GM19025 (cell line): Measurements from ENCODE around the gene WDR90.

Source experiments
- ATAC-seq: cut with Tn5 transposase; IDR thresholded peaks from one replicate; pipeline ENCODE4 v1.9.1; 2021; ENCODE audit warnings: mild to moderate bottlenecking, low read depth, moderate library complexity; ENCODE audit not compliant: unreplicated experiment

The WDR90 gene

DNA sequence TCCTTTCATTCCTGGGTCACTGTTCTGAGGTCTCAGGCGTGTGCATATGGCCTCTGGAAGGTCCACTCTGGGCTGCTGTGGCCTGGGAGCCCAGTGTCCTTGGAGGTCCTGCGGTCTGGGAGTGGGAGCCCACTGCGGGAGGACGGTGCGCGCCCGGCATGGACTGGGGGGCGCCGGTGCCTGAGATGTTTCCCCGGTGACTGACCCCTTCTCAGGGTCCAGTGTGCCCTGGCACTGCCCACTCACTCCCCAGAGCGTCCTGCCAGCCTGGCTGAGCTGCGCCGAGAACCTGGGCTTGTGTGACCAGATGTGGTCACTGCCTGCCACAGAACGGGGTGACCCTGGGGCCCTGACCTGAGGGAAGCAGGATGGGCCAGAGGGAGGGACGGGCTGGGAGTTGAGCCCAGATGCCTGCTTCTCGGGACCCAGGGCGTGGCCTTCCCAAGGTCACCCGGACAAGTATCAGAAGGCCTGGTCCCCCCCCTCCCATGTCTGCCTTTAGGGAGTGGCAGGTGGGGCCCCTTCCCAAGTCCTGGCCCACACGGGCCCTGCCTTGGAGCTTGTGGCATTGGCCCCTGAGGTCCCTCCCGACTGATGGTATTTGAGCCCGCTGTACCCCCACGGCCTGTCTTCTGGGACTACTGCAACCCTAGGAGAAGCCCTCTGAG lies 25.2 kb downstream of the WDR90 start:
- no peak for ATAC-seq

DNA sequence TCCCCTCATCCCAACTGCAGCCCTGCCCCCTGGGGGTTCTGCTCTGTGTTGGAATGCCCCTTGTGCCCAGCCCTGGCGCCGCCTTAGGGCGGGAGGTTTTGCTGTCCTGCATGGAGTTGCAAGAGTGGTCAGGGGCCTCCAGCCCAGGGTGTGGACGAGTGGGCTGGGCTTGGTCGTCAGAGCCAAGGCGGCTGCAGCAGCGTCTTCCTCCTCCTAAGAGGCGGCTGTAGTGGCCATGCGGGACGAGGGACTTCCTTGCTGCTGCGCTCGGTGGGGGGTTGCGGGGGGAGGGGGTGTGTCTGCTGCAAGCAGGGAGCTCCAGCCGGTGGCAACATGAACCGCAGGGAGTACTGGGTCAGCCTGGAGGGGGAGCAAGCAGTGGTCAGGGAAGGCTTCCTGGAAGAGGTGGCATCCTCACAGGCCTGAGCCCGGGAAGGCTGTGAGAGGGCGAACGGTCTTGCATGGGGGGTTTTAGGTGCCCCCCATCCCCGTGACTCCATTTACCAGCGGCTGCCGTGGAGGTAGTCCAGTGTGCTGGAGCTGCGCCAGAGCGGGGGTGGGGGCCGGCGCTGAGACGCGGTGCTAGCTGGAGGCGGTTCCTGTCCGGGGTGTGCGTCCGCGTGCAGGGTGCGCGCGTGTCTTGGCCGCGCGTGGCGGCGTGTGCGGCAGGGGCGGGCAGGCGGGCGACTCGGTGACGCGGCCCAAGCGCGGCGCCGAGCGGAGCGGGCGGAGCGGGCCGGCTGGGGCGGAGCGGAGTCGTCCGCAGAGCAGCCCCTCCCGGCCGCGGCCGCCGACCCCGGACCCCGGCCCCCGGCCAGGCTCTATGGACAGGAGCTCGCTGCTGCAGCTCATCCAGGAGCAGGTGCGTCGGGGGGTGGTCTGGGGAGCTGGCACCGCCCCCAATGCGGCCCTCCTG lies 26.1 kb downstream of the WDR90 start, which contains the start of gene RHBDL1:
Gene RHBDL1, plus strand, starts transcription at position 704 of the 916 bp plus-strand sequence. Its CDS starts 120 bp downstream, at position 824.
- ATAC-seq, result no peak

DNA sequence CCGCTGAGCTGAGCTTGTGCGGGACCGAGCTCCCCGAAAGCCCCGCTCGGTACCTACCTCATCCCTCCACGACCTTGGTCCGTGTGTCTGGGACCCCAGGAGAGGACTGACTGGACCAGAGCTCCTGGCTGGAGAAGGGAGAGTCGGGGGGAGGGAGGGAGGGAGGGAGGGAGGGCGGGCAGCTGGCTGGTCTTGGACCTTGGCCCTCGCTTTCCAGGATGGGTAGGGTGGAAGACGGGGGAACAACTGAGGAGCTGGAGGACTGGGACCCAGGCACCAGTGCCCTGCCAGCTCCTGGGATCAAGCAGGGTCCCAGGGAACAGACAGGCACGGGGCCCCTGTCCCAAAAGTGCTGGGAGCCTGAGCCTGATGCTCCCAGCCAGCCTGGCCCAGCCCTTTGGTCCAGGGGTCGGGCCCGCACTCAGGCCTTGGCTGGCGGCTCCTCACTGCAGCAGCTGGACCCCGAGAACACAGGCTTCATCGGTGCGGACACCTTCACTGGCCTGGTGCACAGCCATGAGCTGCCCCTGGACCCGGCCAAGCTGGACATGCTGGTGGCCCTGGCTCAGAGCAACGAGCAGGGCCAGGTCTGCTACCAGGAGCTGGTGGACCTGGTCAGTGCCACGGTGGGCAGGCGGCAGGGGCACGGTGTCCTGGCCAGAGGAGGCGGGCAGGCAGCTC lies 26.9 kb downstream of the WDR90 start:
- ATAC-seq, result no peak

DNA sequence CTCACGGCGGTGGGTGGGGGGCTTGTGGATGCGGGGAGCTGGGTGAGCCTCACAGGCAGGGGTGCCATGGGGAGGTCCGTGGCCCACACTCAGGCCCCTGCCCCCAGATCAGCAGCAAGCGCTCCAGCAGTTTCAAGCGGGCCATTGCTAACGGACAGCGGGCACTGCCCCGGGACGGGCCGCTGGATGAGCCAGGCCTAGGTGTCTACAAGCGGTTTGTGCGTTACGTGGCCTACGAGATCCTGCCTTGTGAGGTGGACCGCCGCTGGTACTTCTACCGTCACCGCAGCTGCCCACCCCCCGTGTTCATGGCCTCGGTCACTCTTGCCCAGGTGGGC lies 27.4 kb downstream of the WDR90 start:
- no peak for ATAC-seq

DNA sequence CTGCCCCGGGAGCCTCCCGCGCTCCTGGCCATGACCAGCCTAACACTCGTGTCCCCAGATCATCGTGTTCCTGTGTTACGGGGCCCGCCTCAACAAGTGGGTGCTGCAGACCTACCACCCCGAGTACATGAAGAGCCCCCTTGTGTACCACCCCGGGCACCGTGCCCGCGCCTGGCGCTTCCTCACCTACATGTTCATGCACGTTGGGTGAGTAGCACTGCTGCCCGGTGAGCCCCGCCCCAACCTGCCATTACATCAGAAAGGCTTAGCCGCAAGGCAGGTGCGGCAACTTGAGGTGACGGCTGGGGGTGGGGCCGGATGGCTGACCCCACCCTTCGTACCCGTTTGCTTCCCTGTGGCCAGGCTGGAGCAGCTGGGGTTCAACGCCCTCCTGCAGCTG lies 27.7 kb downstream of the WDR90 start:
- no peak for ATAC-seq

DNA sequence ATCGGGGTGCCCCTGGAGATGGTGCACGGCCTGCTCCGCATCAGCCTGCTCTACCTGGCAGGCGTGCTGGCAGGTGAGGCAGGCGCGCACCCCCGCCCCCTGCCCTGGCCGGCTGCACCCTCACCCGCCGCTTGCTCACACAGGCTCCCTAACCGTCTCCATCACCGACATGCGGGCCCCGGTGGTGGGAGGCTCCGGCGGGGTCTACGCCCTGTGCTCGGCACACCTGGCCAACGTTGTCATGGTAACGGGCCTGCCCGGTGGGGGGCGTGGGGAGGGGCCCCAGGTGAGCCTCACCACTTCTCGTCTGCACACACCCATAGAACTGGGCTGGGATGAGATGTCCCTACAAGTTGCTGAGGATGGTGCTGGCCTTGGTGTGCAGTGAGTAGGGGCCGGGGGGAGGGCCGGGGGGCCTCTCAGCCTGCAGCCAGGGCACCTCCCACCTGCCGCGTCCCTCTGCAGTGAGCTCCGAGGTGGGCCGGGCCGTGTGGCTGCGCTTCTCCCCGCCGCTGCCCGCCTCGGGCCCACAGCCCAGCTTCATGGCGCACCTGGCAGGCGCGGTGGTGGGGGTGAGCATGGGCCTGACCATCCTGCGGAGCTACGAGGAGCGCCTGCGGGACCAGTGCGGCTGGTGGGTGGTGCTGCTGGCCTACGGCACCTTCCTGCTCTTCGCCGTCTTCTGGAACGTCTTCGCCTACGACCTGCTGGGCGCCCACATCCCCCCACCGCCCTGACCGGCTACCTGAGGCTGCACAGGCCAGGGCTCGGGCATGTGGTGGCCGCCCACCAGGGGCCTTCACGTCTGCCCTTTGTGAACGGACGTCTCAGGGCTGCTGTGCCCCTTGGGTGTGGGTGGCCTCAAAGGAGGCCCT lies 28.4 kb downstream of the WDR90 start:
- no peak for ATAC-seq

DNA sequence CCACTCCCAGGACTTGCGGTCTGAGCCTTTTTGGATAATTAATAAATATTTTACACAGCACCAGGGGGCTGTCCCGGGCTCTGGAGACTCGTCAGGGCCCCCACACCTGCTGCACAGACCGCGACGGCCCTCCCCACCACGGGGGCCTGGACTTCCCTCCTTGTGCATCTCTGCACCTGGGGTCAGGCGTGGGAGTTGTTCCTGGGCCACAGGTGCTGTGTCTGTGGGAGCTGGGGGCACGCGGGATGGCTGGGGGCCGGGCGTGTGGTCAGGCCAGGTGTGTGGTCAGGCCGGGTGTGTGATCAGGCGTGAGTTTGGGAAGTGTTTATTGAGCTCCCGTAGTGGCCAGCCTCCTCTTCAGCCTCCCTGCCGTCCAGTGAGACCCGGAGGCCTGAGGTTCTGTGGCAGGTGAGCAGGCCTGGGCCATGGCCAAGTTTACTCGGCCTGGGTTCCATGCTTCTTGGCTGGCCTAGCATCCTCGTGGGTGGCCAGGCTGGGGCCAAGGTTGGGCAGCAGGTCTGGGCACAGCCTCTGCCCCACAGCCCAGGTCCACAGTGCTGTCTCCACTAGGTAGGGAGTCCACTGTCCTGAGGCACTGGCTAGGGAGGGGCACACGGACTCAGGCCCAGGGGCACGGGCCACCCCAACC lies 29.2 kb downstream of the WDR90 start:
- no peak for ATAC-seq

DNA sequence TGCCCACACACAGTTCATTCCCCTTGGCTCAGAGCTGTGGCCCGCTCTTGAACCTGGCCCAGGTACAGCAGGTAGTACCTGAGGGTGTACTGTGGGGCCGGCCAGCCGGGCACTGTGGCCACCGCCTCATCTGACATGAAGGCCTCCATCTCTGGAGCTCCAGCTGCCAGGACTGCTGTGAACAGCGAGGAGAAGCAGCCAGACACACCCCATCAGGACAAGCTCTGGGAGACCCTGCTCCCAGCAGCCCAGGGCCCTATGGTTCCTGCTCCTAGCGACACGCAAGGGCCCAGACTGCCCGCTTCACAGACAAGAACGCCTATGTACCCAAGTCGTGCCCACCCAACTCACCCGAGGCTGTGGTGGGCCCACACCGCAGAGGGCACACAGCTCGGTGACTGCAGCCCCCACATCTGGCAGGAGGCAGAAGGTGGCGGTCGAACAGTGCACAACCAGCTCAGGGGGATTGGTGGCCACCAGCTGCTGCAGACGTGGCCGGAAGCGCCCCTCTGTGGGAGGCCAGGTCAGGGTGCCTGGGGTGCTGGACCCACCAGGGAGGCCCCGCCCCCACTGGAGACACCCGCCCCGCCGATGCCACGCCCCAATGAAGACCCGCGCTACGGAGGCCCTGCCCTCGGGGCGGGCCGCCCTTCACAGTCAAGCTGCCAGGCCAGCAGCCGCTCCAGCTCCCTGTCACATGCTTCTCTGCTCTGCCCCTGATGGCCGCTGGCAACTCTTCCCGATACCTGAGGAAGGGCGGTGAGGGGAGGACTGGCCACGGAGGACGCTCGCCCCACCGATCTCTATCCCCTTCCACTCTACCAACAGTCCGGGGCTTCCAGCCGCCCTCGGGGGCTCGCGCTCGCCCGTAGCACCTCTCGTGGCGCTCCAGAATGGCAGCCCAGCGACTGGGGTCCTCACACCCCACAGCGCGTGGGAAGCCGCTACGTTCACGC lies 30.0 kb downstream of the WDR90 start:
- ATAC-seq, result no peak

DNA sequence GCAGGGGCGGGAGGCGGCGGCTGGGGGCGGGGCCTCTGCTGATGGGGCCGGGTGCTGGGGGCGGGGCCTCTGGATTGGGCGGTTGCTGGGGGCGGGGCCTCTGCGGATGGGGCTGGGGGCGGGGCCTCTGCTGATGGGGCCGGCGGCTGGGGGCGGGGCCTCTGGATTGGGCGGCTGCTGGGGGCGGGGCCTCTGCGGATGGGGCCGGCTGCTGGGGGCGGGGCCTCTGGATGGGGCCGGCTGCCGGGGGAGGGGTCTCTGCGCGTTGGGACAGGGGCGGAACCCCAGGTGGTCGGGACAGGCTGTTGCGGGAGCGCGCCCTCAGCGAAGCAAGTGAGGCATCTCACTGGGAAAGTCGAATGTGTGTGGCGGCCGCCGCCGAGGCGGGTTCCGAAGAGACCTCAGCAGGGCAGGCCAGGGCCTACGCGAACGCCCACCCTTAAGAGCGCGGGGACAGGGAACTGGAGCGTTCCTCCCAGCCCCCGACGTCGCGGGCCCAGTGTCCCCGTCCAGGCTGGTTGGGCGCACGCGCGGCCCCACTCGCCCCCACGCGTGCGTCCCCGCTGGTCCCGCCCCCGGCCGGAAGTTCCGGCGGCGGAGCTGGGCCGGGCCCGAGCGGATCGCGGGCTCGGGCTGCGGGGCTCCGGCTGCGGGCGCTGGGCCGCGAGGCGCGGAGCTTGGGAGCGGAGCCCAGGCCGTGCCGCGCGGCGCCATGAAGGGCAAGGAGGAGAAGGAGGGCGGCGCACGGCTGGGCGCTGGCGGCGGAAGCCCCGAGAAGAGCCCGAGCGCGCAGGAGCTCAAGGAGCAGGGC lies 30.9 kb downstream of the WDR90 start, which contains the start of gene STUB1:
Gene STUB1, plus strand, starts transcription at position 597 of the 811 bp plus-strand sequence. Its CDS starts 116 bp downstream, at position 713.
- ATAC-seq, result peak; percentile 50

DNA sequence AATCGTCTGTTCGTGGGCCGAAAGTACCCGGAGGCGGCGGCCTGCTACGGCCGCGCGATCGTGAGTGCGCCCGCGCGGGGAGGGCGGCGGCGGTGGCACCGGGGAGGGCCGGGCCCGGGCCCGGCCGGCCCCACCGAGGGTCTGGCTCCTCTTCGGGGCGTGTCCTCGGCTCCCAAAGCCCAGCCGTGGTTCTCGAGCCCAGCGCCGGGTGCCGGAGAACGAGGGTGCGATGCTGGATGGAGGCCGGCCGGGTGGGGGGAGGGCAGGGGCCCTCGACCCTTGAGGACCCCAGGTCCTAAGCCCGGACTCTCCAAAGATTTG lies 31.4 kb downstream of the WDR90 start:
- ATAC-seq, result no peak

DNA sequence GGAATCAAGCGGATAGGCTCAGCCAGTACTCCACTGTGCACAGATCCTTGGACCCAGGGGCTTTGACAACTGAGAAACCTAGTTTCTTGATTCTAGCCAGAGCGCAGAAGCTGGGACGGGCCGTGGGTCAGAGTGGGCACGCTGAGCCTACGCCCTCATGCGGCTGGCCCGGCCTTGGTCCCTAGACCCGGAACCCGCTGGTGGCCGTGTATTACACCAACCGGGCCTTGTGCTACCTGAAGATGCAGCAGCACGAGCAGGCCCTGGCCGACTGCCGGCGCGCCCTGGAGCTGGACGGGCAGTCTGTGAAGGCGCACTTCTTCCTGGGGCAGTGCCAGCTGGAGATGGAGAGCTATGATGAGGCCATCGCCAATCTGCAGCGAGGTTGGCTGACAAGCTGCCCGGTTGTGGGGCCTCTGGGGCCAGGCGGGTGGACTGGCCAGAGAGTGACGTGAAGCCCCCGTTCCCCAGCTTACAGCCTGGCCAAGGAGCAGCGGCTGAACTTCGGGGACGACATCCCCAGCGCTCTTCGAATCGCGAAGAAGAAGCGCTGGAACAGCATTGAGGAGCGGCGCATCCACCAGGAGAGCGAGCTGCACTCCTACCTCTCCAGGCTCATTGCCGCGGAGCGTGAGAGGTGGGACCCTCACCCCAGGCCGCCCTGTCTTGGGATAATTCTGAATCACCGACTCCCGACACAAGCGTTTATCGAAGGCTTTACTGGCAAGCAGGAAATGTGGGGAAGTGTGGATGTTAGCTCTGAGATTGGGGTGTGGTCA lies 32.0 kb downstream of the WDR90 start:
- no peak for ATAC-seq

DNA sequence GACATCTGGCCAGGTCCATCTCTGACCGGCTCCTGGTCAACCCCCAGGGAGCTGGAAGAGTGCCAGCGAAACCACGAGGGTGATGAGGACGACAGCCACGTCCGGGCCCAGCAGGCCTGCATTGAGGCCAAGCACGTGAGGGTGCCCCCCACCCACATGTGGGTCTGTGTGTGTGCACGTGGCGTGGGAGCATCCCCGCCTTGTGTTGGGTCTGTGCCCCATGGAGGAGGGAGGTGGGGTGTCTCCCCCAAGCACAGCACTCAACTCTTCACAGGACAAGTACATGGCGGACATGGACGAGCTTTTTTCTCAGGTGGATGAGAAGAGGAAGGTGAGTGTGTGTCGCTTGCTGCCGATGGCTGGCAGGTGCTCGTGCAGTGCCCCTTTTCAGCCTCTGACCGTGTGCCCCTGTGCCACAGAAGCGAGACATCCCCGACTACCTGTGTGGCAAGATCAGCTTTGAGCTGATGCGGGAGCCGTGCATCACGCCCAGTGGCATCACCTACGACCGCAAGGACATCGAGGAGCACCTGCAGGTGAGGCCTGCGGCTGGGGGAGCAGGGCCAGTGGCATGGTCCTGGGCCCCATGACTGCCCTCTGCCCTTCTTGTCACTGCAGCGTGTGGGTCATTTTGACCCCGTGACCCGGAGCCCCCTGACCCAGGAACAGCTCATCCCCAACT lies 32.7 kb downstream of the WDR90 start:
- ATAC-seq, result no peak

DNA sequence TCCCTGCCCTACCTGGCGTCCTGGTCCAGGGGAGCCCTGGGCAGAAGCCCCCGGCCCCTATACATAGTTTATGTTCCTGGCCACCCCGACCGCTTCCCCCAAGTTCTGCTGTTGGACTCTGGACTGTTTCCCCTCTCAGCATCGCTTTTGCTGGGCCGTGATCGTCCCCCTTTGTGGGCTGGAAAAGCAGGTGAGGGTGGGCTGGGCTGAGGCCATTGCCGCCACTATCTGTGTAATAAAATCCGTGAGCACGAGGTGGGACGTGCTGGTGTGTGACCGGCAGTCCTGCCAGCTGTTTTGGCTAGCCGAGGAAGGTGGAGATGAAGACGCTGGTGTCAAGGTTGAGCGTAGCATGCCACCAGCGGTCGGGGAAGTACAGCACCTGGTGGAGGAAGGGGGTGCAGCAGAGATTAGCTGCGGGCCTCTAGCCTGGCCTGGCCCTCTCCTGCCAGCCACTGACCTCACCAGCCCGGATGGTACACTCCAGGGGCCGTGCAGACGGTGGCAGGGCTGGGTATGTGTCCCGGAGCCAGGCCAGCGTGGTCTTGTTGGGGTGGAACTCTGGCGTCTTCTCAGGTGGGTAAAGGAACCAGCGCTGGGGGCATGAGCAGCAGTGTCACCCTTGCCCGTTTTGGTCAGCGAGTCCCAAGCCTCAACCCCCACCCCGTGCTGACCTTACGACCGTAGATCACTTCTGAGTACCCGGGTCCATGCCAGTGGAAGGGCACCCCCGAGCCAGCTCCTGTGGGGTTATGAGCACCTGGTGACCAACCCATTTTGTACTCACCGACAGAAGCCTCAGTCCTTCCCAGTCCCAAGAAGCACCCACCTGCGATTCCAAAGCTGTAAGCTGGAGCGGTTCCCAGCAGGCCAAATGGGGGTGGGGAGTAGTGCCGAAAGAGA lies 33.6 kb downstream of the WDR90 start:
- ATAC-seq, result no peak

DNA sequence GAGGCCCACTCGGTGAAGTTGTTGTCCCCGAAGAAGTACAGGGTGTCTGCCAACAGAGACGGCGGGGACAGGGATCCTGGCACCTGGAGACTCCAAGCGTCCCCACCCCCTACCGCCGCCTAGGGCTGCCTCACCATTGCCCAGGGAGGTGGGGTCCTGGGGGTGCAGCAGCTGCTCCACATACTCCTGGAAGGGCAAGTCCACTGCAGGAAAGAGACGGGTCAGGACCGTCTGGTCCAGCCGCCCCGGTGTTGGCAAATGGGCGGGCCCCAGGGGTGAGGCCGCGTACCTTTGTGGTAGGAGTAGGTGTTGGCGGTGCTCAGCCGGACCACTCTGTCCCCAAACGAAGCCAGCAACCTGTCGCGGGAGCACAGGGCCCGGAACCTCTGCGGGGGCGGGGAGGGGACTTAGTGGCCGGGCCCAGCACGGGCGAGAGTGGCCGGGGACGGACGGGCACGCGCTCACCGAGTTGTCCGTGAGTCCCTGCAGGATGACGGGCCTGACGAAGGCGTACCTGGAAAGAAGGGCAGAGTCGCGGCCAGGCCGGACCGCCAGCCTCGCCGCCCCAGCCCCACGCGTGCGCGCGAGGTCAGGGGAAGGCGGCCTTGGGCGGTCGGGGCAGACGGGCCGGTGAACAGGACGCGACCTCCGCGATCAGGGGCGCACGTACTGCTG lies 34.4 kb downstream of the WDR90 start:
- no peak for ATAC-seq
